ENCODE results near the gene ORAI2. TPM values are rescaled to one million over a fixed set of nuclear protein-coding genes. Genes with fewer than 3 reads are reported as not detected.
"Not testable (repeated sequence)": the region's sequence is repeated elsewhere in the genome, so short reads cannot be mapped to it uniquely, and the experiment has no call there.

ORAI2 gene
- total RNA-seq, 1 donor from 2014 or later, result 108 TPM

DNA sequence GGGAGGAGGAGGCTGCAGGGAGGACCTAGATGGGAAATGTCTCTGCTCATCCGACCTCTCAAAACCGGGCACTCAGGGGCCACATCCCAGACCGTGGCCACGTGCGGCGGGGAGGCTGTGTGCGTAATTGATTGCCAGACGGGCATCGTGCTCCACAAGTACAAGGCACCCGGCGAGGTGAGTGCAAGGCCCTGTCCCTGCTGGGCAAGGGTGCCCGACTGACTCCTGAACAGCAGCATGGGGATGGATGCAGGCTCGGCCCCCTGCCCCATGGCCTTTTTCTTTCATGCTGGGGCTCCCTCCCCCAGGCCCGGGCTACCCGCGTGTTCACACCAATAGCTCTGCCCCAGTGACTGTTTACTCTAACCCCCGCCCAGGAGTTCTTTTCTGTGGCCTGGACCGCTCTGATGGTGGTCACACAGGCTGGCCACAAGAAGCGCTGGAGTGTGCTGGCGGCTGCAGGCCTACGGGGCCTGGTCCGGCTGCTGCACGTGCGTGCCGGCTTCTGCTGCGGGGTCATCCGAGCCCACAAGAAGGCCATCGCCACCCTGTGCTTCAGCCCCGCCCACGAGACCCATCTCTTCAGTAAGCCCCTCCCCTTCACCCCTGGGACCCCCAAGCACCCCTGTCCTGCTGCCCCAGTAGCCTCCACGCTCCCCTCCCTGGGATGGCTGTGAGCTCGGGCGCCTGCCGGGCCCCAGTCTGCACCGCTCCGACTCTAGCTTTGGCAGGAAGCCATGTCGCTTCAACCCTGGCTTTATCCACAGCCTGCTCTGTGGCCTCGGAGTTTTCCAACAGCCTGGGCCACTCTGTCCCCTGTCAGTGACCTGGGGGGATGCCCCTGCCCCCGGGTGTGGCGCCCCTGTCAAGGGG lies 35.3 kb downstream of the ORAI2 start:
- no peak for DNase-seq (ENCODE audit: extremely low read depth, low read depth, low spot score)

DNA sequence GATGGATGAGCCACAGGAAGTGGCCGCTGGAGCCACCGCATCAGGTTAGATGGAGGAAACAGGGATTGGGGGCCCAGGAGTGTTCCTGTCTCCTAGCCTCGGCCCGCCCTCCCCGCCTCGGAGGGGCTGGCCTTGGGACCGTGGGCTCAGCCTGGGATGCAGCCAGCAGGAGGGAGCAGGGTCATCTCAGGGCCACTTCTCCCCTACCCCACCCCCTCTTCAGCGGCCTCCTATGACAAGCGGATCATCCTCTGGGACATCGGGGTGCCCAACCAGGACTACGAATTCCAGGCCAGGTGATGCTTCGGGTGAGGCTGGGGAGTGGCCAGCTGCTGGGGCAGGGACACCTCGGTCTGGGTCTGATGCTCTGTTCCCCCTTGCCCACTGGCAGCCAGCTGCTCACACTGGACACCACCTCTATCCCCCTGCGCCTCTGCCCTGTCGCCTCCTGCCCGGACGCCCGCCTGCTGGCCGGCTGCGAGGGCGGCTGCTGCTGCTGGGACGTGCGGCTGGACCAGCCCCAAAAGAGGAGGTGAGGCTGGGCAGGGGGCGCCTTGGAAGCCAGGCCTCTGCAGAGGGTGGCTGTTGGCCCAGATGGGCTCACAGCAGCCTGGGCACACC lies 36.1 kb downstream of the ORAI2 start:
- DNase-seq (ENCODE audit: extremely low read depth, low read depth, low spot score), result no peak

DNA sequence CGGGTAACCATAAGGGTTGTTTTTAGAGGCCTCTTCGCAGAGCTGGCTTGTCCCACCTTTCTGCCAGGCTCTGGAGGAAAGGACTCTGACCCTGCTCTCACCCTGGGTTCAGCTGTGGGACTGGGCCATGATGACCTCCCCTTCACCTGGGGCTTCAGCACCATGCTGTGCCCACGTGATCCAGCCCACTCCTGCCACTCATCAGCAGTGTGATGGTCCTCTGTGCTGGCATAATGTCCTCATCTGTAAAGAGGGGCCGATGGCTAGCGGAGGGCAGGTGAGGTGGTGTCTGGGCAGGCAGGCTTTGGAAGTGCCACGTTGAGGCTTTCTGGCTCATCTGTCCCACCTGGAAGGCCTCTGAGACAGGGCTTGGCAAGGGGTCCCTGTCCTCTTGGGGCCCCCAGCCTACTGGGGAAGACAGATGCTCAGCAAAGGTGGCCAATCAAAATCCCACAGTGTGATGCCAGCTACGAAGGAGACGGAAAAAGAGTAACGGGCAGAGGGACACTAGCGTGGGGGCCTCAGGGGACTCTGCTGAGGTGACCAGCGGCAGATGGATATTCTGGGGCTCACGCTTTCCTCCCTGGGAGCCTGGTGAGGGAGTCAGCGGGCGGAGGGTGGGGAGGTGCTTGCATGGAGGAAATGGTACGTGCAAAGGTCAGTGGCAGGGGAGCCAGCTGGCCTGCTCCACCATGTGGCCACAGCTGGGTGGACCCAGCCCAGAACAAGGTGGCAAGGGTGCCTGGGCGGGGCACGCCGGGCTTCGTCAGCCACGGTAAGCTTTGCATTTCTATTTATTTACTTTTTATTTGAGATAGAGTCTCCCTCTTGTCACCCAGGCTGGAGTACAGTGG lies 36.8 kb downstream of the ORAI2 start:
- DNase-seq (ENCODE audit: extremely low read depth, low read depth, low spot score), result no peak

DNA sequence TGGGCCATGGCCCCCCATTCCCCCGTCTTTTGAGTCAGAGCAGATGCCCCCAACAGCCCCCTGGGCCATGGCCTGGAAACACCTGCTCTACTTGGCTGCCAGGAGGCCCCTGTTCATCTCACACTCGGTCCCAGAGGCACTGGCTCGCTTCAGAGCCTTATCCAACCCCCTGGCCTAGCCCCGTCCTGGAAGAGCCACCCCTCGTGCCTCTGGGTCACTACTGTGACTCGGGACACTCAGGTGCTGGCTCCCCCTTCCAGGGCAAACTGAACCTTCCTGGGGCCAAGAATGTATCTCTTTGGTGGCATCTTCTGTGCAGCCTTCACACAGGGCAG lies 38.4 kb downstream of the ORAI2 start:
- DNase-seq (ENCODE audit: extremely low read depth, low read depth, low spot score), result no peak

DNA sequence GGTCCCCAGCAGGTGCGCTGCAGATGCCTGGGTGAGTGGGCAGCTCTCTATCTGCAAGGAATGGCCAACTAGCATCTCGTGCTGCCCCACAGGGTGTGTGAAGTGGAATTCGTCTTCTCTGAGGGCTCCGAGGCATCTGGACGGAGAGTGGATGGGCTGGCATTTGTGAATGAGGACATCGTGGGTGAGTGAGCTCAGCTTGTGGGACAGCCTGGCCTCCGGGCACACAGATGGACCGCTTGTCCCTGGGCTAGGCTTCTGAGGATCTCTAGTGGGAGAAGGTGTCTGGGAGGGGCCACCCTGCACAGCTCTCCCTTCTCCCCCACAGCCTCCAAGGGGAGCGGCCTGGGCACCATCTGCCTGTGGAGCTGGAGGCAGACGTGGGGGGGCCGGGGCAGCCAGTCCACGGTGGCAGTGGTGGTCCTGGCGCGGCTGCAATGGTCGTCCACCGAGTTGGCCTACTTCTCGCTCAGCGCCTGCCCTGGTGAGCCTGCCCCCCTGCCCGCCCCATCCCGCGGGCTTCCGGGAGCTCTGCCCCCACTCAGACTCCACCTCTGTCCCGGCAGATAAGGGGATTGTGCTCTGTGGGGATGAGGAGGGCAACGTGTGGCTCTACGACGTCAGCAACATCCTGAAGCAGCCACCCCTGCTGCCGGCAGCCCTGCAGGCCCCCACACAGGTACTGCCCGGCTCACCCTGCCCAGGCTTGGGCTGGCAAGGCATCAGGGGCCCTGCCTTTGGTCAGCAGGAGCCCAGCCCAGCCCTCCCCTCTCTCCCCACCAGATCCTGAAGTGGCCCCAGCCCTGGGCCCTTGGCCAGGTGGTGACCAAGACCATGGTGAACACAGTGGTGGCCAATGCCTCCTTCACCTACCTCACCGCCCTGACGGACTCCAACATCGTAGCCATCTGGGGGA lies 39.0 kb downstream of the ORAI2 start:
- DNase-seq (ENCODE audit: extremely low read depth, low read depth, low spot score), result no peak

DNA sequence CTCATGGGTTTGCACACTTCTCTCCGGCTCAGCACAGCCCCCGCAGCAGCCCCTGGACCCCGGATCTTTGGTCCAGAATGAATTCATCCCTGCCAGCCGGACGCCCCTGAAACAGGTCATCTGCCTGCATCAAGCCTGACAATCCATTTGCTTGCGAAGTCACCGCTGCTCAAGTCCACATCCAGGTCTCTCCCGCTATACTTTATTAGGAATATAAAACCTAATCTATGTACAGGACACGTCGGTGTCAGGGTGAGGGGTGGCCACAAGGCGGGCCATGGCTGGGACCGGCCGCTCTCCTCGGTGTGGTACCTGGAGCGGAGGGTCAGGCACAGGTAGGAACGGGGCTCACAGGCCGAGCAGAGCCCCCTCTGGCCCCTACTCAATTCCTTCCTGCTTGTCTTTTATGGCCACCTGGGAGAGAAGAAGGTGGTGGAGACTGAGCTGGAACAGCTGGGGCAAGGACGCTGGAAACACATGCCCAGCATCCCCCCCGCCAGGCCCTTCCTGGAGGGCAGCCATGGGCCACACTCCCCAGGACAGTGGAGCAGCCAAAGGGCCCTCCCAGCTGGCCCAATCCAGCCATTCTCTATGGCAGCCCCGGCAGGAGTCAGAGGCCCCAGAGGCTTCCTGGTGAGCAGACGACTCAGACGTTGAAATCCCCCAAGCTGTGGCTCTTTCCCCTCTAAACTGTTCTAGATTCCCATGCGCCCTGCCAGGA lies 40.1 kb downstream of the ORAI2 start:
- no peak for DNase-seq (ENCODE audit: extremely low read depth, low read depth, low spot score)

DNA sequence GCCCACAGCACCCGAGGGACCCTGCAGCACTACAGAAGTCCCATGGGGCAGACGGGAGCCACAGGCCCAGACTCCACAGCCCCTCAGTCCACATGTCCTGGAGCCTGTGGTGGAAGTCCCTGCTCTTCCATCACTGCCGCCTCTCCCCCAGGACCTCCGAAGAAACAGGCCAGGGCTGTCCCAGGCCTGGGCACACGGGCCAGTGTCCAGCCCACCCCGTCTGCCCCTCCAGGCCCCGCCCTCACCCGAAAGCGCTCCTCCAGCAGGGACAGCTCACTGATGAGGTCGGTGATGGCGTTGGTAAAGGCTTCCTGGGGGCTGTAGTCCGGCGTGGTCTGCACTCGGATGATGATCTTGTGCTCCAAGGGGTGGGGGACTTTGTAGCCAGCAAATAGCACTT lies 40.7 kb downstream of the ORAI2 start:
- DNase-seq (ENCODE audit: extremely low read depth, low read depth, low spot score), result not testable (repeated sequence)

DNA sequence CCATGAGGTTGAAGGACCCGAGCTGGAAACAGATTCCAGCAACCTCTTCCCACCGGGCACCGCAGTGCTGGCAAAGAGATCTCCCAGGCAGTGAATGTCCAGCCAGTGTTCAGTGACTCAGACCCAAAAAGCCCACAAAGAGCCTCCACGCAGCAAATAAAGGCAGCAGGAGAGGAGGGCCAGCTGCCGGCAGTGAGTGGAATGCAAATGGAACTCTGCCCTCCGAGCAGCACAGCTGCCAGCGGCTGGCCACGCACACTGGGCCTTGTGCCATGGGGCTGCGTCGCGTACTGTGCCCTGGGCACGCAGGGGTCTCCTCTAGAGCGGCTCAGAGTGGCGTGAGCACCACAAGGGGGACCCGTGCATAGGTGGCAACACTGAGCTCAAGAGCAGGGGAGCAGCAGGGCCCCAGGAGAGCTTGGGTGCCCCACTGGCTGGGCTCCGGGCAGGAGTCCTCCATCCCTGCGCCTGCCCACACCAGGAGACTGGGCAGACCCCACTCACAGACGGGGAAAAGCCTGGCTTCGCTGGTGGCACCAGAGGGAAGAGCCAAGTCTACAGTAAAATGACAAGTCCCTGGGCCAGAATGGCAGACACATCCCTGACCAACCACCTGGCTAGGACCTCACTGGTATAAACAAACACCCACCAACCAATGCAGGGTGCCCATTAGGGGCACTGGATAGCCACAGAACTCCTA lies 41.5 kb downstream of the ORAI2 start:
- not testable (repeated sequence) for DNase-seq (ENCODE audit: extremely low read depth, low read depth, low spot score)

DNA sequence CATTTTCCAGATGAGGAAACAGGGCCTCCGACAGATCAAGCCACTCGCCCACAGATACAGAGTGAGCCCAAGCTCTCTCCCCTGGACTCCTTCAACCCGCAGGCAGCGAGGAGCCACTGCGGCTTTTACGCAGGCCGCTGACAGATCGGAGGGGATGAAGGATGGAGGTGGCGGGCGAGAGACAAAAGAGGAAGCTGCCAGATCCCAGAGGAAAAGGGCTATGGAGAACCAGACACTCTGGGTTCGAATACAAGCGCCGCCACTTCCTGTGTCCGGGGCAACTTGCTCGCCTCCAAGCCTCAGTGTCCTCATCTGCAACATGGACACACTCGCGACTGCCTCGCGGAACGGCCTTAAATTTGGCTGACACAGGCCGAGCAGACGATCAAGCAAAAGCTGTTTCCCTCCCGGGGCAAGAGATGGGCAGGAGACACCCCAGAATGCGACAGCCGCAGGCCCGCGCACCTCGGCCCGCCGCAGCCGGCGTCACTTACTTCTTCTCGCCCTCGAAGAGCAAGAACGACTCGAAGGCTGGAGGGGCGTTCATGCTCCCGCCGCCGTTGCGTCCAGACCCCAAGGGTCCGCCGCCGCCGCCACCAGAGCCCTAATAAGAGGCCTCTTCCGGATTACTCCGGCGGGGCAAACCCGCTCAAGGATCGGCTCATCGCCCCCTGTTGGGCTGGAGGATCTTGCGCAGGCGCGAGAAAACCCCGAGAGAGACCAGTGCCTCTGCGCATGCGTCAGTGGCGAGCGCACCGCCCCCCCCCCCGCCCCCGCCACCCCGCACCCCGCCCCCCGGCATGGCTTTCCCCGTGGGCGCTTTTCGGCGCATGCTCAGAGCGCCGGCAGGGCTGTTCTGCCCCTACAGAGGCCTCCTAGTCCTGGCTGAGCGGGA lies 45.2 kb downstream of the ORAI2 start, which contains the start of gene POLR2J:
TSS of gene POLR2J (minus strand) at position 609 of the 895 bp plus-strand sequence. CDS start at position 547, 62 bp downstream.
- not testable (repeated sequence) for DNase-seq (ENCODE audit: extremely low read depth, low read depth, low spot score)

DNA sequence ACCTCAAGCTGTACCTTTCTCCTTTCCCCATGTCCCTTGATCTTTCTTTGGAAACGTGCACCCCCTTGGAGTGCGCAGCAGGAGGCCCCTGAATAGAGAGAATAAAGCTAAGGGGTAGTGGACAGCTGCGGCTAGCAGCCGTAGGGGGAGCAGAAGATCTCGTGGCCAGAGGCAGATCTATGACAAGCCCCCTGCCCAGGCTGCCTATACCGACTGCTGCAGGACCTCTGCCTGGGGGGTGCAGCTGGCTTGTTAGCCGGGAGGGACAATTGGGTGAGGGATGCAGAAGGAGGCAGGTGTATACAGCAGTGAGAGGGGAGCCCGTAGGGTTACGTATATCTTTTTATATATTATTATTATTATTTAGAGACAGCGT lies 45.8 kb downstream of the ORAI2 start:
- DNase-seq (ENCODE audit: extremely low read depth, low read depth, low spot score), result not testable (repeated sequence)

DNA sequence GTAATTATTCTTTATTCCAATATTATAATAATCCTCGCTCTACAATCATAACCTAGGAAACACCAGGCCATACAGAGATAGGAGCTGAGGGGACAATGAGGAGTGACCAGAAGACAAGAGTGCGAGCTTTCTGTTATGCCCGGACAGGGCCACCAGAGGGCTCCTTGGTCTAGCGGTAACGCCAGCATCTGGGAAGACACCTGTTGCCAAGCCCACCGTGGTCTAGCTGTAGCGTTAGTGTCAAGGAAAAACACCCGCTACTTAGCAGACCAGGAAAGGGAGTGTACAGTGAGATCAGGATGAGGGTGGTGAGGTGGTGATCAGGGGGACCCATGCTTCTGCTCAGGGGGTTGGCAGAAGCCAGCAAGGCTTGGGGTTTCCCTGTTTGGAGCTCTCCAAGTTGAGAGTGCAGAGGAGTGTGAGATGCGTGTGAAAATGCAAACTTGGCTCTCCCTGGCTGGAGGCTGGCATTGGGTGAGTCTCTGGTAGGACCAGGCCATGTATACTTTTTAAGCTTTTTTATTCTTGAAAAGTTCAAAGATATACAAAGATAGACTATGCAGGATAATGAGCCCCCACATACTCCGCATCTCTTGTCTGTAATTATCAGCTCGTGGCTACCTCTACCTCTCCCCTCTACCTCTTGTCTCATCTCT lies 46.7 kb downstream of the ORAI2 start:
- not testable (repeated sequence) for DNase-seq (ENCODE audit: extremely low read depth, low read depth, low spot score)

DNA sequence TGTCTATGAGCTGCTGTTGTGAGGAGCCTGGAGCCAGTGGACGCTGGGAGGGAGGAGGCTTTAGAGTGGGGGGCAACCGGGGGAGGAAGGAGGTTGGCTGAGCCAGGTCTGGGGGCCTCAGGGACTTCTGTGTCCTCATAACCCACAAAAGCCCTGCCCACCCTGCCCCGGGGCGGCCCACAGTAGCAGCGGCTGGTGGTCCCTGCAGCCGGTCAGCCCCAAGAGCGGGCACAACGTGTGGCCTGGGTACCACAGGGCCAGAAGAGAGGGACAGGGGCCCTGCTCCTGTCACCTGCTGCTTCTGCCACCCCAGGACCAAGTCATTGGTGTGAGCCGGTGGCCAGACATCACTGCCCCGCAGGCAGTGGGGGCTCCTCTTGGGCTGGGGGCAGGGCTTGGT lies 48.6 kb downstream of the ORAI2 start:
- not testable (repeated sequence) for DNase-seq (ENCODE audit: extremely low read depth, low read depth, low spot score)

DNA sequence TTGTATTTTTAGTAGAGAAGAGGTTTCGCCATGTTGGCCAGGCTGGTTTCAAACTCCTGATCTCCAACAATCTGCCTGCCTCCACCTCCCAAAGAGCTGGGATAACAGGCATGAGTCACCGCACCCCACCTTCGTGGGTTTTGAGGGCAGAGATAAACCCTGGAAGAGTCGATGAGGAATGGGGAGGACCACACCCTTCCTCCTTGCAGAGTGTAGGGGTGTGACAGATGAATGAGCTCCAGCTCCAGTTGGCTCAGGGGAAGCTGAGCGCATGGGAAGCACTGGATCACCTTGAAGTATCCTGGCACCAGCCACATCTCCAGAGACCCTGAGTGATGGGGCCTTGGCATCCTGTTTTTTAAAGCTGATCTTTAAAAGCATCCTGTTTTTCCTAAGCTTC lies 50.9 kb downstream of the ORAI2 start:
- DNase-seq (ENCODE audit: extremely low read depth, low read depth, low spot score), result not testable (repeated sequence)

DNA sequence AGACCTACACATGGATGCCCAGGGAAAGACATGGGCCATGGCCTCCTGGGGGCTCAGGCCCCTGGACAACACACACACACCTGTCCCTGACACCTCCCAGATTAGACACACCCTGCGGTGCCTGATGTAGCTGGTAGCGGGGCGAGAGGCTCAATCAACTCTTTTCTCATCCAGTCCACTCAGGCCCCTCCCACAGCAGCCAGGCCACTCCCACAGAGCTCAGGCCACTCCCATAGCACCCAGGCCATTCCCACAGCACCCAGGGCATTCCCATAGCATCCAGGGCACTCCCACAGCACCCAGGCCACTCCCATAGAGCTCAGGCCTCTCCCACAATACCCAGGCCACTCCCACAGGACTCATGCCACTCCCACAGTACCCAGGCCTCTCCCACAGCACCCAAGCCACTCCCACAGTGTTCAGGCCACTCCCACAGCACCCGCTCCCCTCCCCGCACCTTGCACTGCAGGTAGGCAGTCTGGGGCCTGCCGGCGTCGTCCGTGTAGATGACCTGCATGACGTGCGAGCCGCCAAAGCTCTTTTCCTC lies 57.2 kb downstream of the ORAI2 start:
- DNase-seq (ENCODE audit: extremely low read depth, low read depth, low spot score), result not testable (repeated sequence)

DNA sequence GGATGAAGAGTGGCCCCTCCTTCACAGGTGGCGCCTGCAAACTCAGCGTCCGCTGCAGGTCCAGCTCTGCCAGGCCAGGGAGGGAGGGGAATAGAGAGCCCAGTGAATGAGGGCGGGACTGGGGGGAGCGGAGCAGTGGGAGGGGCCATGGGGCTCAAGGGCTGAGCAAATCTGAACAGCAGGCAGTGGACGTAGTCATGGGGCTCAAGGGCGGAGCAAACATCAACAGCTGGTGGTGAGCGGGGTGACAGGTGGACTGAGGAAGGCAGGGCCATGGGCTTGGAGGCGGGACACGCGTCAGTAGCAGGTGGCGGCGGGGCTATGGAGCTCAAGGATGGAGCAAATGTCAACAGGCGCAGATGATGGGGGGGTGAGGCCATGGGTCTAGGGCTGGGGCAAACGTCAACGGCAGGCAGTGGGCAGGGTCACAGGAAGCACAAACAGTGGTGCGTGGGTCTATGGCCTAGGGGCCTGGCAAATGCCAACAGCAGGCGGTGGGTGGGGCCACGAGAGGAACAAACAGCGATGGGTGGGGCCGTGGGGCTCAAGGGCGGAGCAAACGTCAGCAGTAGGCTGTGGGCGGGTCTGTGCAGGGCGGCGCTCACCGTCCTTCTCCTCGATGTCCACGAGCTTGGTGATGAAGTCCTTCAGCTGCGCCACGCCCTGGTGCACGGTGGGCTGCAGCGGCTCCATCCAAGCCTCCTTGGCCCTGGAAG lies 60.0 kb downstream of the ORAI2 start:
- not testable (repeated sequence) for DNase-seq (ENCODE audit: extremely low read depth, low read depth, low spot score)

DNA sequence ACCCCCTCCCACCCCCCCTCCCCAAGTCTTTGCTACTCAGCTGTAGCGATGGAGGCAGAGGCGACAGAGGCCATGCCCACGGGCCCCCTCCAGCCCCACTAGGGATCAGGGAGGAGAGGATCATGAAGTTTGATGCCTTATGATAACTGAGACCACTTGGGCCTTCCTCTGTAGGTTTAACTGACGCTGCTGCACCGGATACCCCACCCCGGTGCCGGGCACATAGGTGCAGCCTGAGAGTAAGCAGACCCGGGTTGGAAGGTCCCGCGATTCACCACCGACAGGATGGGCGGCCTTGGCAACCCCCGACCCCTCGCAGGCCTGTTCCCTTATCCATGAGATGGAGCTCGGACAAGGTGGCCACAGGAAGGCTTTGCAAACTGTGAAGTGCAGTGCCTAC lies 60.7 kb downstream of the ORAI2 start:
- not testable (repeated sequence) for DNase-seq (ENCODE audit: extremely low read depth, low read depth, low spot score)

All from glomerular endothelial cell (primary cell).